HG02623 (cell line): ENCODE results near the gene STRA8.
A peak's percentile ranks its signal among the peaks of the same experiment; 100 is the strongest.
"Not testable (repeated sequence)": the region's sequence is repeated elsewhere in the genome, so short reads cannot be mapped to it uniquely, and the experiment has no call there.

Experiments
- ATAC-seq: cut with Tn5 transposase; IDR thresholded peaks from one replicate; pipeline ENCODE4 v1.9.1; 2021; ENCODE audit warnings: moderate library complexity; ENCODE audit not compliant: unreplicated experiment

Gene STRA8

DNA sequence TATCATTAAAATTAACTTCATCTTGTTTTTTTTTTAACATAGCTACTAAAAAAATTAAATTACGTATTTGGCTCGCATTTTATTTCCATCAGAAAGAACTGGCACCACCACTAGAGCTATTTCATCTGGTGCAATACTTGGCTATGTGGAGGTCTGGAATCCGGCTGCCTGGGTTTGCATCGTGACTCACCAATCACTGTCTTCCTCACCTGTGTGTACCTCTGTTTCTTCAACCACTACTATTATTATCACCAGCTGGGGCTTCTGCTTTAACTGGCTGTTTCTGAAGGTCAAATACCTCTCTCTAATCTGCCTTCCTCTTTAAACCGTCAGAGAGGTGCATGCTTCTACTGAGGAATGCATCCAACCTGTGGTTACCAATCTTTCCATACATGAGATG lies 28.8 kb upstream of the STRA8 start:
- no peak for ATAC-seq

DNA sequence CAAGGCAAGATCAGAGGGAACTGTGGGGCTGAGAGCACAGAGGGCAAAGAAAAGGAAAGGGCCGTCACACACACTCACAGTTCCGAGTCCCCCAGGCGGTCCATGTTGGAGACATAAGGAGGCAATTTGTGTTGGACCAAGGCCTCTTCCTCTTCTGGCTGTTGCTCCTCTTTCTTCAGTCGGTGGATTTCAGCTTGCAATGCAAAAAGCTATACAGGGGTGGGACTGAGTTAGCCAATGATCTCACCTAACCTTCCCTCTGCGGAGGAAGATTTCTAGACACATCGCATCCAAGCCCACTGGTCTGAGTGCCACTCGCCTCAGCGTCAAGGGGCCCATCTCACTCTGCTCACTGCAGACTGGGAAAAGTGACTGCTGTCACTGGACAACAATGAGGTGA lies 27.8 kb upstream of the STRA8 start:
- no peak for ATAC-seq

DNA sequence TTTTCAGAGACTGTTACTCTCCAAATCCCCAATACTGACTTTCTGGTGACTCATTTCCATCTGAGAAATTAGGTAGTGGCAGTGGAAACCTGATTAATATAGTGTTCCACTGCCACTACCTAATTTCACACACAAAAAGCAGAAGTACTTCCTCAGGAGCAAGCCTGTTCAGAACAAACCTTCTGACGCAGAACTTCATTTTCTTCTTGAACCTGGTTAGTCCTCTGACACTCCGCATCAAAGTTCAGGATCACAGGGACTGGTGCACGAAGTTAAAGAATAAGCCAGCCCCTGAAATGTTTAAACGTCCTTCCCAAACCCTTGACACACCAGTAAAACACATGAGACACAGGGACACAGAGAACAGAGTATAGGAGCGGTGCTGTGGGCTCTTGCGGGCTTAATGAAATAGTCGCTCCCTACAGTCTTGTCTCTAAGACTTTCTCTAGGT lies 26.7 kb upstream of the STRA8 start:
- peak; percentile 22 for ATAC-seq

DNA sequence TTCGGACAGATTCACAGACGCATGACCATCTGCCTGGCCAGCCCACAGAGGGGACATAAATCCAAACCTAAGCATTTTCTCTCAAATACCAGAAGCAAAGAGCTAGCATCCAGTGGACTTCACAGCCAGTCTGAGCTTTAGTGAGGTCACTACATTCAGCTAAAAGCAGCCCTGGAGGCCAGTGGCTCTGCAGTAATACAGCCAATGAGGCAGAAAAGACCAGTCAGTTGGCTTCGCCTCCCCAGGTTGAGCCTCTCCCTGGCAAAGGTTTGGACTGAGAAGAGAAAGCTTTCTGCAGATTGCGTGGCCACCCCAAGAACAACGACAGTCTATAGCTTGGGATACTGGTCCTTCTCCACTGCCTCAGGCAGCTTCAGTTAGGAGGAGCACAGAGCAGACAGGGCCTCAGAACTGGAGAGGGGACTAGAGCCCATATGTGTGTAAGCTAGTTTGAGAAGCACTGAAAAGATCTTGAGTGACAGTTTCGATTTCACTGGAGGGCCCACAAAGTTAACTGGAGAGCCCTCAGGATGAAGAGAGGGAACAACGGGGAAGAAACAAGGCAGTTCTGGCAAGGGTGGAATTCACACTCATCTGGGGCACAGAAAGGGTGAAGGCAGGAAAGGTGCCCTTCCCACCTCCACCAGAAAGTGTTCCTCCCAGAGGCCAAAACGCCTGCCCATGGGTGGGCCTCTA lies 26.1 kb upstream of the STRA8 start:
- ATAC-seq = no peak

DNA sequence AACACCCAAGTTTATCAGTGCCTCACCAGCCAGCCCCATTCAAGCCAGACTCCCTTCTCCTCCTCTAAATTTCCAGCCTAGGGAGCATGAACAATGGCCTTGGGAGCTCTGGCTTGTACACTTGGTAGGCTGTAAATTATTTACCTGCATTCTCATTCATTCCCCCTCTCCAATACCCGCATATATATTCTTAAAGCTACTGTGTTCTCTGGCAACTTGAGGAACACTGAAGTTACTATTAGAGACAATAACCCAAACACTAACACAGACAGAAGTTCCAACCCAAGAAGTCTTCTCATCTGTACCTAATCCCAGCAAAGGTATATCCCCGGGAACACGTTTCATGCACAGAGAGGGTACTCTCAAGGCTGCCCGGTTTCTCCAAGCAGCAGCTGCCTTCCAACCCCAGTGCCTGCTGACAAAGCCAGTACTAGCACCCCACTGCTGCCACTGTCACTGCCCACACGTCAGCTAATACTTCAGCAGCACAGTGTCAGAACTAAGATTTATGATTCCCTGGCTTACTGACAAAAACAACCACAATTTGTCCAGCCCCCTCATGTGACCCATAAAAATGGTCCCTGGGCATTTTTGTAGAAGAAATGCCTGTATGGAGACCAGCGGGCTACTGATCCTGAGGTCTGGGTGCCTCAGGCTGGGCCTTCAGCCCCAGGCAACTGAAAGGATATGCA lies 25.4 kb upstream of the STRA8 start:
- ATAC-seq = no peak

DNA sequence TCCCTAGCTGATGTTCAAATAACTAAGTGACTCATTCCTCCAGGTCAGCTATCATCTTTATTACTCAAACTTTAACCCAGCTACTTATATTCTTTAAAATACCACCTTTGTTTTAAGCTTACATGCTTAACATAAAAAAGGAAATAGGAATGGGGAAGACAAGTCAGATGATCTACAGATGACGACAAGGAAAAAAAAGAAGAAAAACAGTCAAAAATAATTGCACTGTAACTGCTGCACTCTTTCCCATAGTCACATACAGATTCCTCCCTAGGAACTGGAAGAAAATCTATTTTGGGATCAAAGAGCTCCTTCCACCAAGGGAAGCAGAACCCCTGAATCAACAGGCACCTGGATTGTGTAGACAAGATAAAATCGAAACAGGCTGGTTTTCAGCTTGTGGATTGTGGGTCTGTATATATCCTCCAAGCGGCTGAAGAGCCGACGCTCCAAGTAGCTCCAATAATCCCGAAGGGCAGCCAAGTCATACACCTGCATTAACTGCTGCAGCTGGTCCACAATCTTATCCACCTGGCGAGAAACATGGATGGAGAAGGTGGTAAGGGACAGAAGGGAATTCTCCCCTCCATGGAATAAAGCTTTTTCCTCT lies 24.3 kb upstream of the STRA8 start:
- ATAC-seq = no peak

DNA sequence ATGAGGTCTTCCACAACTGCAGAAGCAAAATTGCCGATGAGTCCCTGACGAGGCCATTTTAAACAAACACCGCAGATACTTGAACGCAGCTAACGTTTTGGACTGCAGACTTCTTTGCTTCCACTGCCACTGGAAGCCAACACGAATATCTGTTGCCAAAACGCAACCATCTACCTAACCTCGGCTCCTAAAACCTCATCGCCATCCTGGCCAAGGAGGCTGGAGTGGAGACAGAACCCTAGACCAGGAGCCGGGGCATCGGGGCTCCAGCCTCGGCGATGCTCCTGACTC lies 22.8 kb upstream of the STRA8 start:
- ATAC-seq = no peak

DNA sequence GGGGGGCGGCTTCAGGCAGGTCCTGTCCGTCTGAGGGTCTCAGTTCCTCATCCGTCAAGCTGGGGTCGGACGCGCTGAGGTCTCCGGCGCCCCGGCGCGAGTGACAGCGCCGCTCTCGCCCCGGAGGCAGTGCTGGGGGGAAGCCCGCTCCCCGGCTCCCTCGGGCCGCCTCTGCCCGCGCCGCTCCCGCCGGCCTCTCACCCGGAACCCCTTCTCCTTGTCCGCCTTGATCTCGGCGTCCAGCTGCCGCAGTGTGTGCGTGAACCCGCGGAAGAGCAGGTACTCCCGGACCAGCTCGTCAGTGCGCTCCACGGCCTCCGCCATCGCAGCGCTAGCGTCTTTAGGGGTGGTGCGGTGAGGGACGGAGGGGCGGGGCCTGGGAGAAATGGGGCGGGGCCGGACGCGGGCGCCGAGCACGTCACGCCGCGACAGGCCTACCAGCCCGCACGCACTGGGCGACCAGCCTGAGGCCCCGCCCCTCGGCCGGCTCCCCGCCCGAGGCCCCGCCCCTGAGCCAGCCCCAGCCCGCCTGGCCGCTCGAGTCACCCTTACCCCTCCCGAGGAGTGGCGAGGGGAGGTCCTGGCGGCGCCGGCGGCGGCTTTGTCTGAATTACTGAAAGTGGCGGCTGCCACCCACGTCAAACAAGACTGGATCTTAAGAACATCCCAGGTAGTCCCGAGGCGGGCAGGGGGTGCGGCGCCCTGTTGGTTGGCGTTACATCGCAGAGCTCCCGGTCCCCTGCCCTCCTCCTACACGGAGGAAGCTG lies 22.3 kb upstream of the STRA8 start, which contains the start of gene WDR91:
Gene WDR91, minus strand, starts transcription at position 348 of the 767 bp plus-strand sequence. Its CDS starts 24 bp downstream, at position 324.
- ATAC-seq = peak; percentile 84

DNA sequence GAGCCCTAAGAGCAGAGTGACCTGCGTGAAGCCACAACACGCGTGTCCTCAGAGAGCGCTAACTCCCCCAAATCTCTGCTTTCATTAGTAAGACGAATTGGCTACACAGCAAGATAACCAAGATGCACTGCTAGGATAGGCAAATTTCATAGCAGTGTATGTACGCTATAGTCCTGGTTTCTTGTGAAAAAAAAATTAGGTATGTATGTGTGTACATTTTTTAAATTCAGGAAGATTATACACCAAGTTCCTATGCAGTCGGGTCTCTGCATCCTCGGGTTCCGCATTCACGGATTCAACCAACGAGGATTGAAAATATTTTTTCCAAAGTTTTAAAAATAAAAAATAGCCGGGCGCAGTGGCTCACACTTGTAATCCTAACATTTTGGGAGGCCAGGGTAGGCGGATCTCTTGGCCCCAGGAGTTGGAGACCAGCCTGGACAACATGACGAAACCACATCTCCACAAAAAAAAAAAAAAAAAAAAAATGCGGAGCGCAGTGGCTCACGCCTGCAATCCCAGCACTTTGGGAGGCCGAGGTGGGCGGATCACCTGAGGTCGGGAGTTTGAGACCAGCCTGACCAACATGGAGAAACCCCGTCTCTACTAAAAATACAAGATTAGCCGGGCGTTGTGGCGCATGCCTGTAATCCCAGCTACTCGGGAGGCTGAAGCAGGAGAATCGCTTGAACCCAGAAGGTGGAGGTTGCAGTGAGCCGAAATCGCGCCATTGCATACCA lies 21.5 kb upstream of the STRA8 start:
- ATAC-seq = not testable (repeated sequence)

DNA sequence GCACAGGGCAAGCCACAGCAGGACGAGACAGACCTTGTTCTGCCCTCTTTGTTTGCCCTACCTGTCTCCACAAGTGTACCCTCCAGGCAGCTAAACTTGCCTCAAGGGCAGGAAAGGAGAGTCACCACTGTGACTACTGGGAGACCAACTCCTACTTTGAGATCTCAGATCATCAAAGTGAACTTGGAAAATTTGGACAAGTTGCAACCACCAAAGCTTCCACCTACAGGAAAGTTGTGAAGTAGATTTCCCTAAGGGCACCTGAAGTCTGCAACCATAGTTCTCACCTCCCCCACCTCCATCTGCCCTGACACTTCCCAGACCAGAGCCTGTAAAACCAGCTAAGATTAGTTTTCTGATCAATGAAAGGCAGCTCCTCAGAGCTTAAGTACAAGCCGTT lies 19.8 kb upstream of the STRA8 start:
- ATAC-seq = no peak

DNA sequence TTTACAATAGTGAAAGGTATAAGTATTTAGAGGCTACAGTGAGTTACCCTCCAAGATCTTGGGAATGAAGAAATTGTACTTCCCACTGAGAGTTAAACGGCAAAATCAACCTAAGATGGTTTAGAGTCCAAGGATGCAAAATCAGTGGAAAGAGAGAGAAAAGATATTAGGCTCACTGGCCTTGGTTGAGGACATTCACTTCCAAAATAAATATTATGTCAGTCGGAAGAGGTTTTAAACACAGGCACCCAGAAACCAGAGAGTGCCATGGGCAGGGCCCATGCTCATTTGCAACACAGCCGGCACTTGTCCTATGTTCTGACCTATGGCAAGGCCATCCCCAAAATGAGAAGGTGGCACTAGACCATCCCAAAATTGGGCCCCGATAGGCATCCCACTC lies 18.5 kb upstream of the STRA8 start:
- no peak for ATAC-seq

DNA sequence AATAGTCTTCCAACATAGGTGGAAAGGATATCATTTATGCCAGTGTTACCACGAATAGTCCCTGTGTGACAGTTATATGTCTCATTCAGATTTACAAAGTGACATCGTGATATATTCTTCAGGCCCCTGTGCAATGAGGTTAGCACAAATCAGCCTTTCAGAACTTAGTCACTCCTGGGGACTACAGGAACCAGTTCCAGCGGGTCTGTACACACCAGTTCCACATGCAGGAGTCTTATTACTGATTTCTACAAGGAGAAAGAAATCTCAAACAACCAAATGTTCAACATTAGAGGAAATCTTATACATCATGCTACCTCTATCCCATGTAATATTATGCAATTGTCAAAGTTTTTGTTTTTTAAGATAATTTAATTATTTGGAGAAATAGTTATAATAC lies 17.9 kb upstream of the STRA8 start:
- ATAC-seq = no peak

DNA sequence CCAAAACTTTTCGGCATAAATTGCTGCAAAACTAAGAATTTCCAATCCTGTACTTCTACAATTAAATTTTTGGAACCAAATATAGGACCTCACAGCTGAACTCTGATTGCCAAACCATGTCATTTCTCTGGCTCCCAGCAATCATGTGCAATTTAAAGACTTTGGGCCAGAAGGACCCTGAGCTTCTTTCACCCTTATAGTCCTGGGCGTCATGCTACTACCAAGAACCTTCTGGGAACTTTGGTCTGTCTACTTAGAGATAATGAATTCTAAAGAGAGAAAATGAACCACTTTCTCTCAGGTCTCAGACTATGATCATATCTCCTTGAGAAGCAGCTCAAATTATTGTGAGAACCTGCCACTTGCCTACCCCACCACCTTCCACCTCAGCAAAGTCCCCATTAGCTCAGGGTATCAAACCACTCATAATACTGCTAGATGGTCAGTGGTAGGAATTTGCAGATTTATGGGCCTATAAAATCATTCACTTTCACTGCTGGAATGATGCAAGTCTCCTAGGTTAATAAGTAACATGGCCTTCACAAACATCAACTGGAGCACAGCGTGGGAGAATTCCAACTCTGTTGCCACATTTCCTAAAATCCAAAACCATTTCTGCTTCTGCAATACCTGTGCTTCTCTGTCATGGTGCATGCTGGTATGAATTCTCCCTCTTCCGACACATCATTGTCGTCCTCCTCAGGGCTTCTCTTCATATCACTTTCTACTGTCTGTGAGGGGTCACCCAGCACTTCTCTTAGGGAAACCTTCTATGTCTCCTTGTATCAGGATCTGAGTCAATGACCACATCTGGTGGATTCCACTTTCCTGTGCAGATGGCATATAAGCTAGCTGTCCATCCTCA lies 15.8 kb upstream of the STRA8 start:
- no peak for ATAC-seq

DNA sequence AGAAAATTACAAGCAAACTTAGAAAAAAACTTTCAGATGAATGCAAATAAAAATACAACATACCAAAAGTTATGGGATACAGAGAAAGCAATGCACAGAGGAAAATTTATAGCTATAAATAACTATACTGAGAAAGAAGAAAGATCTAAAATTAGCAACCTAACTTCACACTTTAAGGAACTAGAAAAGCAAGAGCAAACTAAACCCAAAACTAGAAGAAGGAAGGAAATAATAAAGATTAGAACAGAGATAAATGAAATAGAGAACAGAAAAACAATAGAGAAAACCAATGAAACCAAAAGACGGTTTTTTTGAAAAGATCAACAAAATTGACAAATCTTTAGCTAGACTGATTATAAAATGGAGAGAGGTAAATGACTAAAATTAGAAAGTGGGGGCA lies 9.6 kb upstream of the STRA8 start:
- no peak for ATAC-seq

DNA sequence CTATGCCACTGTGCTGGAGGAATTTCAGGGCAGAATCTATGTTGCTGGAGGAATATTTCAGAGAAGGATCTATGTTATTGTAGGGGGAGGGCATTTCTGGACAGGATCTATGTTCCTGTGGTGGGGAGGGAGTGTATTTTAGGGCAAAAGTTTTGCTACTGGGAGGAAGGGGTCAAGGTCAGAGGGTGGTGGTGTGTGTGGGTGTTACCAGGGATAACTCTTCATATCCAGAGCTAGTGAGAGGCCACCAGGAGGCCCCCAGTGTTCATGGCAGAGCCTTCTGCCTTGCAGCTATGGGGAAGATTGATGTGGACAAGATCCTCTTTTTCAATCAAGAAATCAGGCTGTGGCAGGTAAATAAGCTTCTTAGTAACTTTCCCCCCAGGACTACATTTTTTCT lies 2.0 kb upstream of the STRA8 start:
- ATAC-seq = no peak

DNA sequence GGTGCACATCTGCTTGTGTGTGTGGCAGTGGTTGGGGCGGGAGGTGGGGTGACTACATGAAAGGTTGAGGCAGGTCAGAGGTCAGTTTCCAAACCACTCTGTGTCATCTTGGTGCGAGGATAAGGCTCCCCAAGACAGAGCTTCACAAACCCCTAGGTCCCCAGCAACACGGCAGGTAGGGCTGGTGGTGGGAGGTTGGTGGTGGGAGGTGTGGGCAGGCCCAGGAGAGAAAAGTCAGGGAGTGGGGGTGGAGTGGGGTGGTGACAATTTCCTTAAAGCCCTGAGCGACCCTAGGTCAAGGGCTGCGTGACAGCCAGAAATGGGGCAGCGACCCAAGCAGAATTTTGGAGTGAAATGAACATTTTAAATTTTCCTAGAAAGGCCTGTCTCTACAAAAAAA lies 1.6 kb upstream of the STRA8 start:
- ATAC-seq = no peak

DNA sequence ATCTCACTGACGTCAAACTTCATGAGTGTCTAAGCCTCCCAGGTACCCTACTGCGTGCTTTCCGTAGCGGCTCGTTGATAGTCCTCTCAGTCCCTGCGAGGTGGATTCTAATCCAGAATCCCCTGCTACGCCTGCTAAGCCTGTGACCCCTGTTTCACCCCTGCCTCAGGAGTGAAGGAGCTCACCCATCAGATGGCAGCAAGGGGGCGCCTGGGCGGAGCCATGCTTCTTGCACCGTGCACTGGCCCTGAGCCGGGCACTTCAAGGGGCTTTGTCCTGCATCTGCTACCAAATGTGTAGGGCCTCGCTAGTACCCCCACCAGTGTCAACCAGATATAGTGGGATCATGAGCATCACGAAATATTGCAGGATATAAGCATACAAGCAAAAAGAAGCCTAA lies 918 bp upstream of the STRA8 start:
- ATAC-seq = no peak

DNA sequence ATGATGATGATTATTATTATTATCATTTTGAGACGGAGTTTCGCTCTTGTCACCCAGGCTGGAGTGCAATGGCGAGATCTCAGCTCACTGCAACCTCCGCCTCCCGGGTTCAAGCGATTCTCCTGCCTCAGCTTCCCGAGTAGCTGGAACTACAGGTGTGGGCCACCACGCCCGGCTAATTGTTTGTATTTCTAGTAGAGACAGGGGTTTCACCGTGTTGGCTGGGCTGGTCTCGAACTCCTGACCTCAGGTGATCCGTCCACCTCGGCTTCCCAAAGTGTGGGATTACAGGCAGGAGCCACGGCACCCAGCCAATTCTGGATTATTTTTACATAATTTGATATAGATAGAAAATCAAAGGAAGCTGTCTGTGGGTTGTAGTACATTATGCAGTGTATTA lies 457 bp downstream of the STRA8 start:
- not testable (repeated sequence) for ATAC-seq

DNA sequence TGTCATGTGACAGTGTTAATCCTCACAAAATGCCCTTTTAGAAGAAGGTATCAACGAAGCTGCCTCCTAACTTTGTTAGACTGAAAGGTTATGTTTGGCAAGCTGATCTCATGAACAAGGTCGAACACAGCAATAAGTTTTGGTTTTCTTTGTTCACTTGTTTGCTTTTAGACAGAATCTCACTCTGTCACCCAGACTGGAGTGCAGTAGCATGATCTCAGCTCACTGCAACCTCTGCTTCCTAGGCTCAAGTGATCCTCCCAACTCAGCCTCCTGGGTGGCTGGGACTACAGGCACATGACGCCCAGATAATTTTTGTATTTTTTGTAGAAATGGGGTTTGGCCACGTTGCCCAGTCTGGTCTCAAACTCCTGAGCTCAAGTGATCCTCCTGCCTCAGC lies 1.1 kb downstream of the STRA8 start:
- ATAC-seq = no peak

DNA sequence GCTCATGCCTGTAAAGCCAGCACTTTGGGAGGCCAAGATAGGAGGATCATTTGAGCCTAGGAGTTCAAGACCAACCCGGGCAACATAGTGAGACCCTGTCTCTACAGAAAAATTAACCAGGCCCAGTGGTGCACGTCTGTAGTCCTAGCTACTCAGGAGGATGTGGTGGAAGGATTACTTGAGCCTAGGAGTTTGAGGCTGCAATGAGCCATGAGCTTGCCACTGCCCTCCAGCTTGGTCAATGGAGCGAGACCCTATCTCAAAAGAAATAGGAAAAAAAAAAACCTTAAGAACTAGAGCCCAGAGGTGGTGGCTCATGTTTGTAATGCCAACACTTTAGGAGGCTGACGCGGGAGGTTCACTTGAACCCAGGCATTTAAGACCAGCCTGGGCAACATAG lies 2.2 kb downstream of the STRA8 start:
- ATAC-seq = no peak
